Esophagus squamous epithelium (tissue), 4 donors: ENCODE results near the gene SCYGR7.

Source experiments
- POLR2A ChIP-seq, 4 donors: fragments of 450-650 bp; IDR thresholded peaks; one replicate each; pipeline ENCODE4 v1.6.1; 2017; ENCODE audit warnings: antibody characterized with exemption in 4 of 4, mild to moderate bottlenecking in 4 of 4, moderate library complexity in 3 of 4
- TF ChIP-seq, protein P1 (sequence below), 6 experiments: fragments of 450-650 bp in 4 of 6; fragments of 200-600 bp in 2 of 6; sonication (generic) in 2 of 6; IDR thresholded peaks; one replicate each; pipeline ENCODE4 v1.5.1; 2016 to 2019; ENCODE audit warnings: antibody characterized with exemption in 6 of 6, mild to moderate bottlenecking in 4 of 6, moderate library complexity in 4 of 6

DNA sequence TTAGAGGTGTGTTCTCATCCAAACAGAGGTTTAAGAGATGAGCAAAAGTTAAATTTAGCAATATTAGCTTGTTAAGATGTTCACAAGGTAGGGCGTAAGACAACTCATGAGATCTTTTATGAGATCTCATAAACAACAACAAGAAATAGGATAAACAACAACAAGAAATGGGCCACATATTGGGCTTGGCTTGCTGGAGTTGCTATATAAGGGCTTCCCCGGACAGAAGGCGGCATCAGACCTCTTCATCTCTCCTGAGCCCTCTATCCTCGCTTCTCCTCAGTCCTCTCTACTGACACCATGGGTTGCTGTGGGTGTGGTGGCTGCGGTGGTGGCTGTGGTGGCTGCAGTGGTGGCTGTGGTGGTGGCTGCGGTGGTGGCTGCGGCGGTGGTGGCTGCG, 17.5 kb downstream of the SCYGR7 start, which contains the start of gene SCYGR8:
- TF ChIP-seq, protein P1, sequence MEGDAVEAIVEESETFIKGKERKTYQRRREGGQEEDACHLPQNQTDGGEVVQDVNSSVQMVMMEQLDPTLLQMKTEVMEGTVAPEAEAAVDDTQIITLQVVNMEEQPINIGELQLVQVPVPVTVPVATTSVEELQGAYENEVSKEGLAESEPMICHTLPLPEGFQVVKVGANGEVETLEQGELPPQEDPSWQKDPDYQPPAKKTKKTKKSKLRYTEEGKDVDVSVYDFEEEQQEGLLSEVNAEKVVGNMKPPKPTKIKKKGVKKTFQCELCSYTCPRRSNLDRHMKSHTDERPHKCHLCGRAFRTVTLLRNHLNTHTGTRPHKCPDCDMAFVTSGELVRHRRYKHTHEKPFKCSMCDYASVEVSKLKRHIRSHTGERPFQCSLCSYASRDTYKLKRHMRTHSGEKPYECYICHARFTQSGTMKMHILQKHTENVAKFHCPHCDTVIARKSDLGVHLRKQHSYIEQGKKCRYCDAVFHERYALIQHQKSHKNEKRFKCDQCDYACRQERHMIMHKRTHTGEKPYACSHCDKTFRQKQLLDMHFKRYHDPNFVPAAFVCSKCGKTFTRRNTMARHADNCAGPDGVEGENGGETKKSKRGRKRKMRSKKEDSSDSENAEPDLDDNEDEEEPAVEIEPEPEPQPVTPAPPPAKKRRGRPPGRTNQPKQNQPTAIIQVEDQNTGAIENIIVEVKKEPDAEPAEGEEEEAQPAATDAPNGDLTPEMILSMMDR (IDR thresholded peaks at IDR 0.05) = no peak
- TF ChIP-seq POLR2A (IDR thresholded peaks at IDR 0.05) = no peak
